Measurements from ENCODE around the gene ECHS1. TPM values are rescaled to one million over a fixed set of nuclear protein-coding genes. Genes with fewer than 3 reads are reported as not detected.

ECHS1 gene
- polyA plus RNA-seq, 2 of the 4 experiments (the other 2 are of a cell fraction): 66.7 to 133 TPM

GRCh38 chr10:133359554-133359971, 13.6 kb downstream of the ECHS1 start:
- FAIRE-seq (no peak), ATAC-seq (no peak), DNase-seq (ENCODE audit: low read depth in 1 of 2, low spot score in 1 of 2) (no peak)
- no peak for TF ChIP-seq MAFK (IDR thresholded peaks at IDR 0.05; ENCODE audit: partially characterized antibody)
- TF ChIP-seq REST (IDR thresholded peaks at IDR 0.05): no peak
- no peak for TF ChIP-seq PBX3 (IDR thresholded peaks at IDR 0.05)
- no peak for TF ChIP-seq TP53 (CRISPR knock-in tag; IDR thresholded peaks at IDR 0.05)
- no peak for TF ChIP-seq CBX8 (IDR thresholded peaks at IDR 0.05)
- no peak for TF ChIP-seq SREBF2 (IDR thresholded peaks at IDR 0.05)
- no peak for TF ChIP-seq TFCP2L1 (CRISPR knock-in tag; IDR thresholded peaks at IDR 0.05)
- TF ChIP-seq KDM1A (IDR thresholded peaks at IDR 0.05; ENCODE audit: low read depth): no peak
- no peak for TF ChIP-seq MAX (IDR thresholded peaks at IDR 0.05)
- no peak for TF ChIP-seq BCL3 (IDR thresholded peaks at IDR 0.05)
- TF ChIP-seq ZNF302 (CRISPR knock-in tag; IDR thresholded peaks at IDR 0.05): no peak
- POLR2A ChIA-PET: interaction anchor here (0.7 kb wide), 1 partner anchor 79 kb away, joined by 3 read pairs; no protein-coding TSS in a partner anchor
- Histone ChIP-seq H3K9me3 (no peaks in the 10 kb centered on the region), H3K4me1 (peaks cover 10% of the 10 kb centered on the region; the same call in 1 of the 3 replicates), H3K4me3 (no peak overlapping the region), H3K4me2 (no peak overlapping the region), H3K27ac (no peak overlapping the region)
- WGBS (ENCODE audit: missing lambda C conversion rate): 54% methylated on average over 6 of the region's 6 CpGs
- CTCF ChIA-PET: interaction anchor here (5.5 kb wide), 1 partner anchor 30 kb away, joined by 38 read pairs; no protein-coding TSS in a partner anchor

GRCh38 chr10:133358925-133359310, 14.2 kb downstream of the ECHS1 start:
- POLR2A ChIA-PET: interaction anchor here (0.7 kb wide), 1 partner anchor 79 kb away, joined by 3 read pairs; no protein-coding TSS in a partner anchor
- CTCF ChIA-PET: interaction anchor here (5.5 kb wide), 1 partner anchor 29 kb away, joined by 38 read pairs; no protein-coding TSS in a partner anchor
- Histone ChIP-seq H3K4me1 (peaks cover 10% of the 10 kb centered on the region; the same call in 1 of the 3 replicates), H3K4me2 (no peak overlapping the region), H3K4me3 (no peak overlapping the region), H3K27ac (no peak overlapping the region), H3K9me3 (no peaks in the 10 kb centered on the region)
- 88% methylated on average over 11 of the region's 11 CpGs for WGBS (ENCODE audit: missing lambda C conversion rate)
- ATAC-seq (no peak), DNase-seq (ENCODE audit: low read depth in 1 of 2, low spot score in 1 of 2) (no peak), FAIRE-seq (no peak)
- TF ChIP-seq PBX3 (IDR thresholded peaks at IDR 0.05) (no peak), EHMT2 (IDR thresholded peaks at IDR 0.05; ENCODE audit: low read depth) (no peak), NR3C1 (IDR thresholded peaks at IDR 0.05) (no peak), HOXA7 (CRISPR knock-in tag; IDR thresholded peaks at IDR 0.05) (no peak), KDM1A (IDR thresholded peaks at IDR 0.05; ENCODE audit: low read depth) (no peak), RARB (CRISPR knock-in tag; IDR thresholded peaks at IDR 0.05) (no peak), BCL3 (IDR thresholded peaks at IDR 0.05) (no peak), JUNB (IDR thresholded peaks at IDR 0.05) (no peak), ZNF302 (CRISPR knock-in tag; IDR thresholded peaks at IDR 0.05) (no peak), CHD2 (IDR thresholded peaks at IDR 0.05; ENCODE audit: low read length, partially characterized antibody) (no peak)
